Ishikawa (cell line): ENCODE results near the gene EFHD2.

Experiments used
- CEBPB ChIP-seq: IDR thresholded peaks from 2 replicates; pipeline ENCODE4 v1.6.1; 2012
- CREB1 ChIP-seq: IDR thresholded peaks from 2 replicates; pipeline ENCODE4 v1.6.1; 2012; ENCODE audit warnings: low read depth
- EGR1 ChIP-seq: IDR thresholded peaks from 2 replicates; pipeline ENCODE4 v1.6.1; 2012
- EP300 ChIP-seq: IDR thresholded peaks from 2 replicates; pipeline ENCODE4 v1.6.1; 2012; ENCODE audit warnings: borderline replicate concordance
- NFIC ChIP-seq: IDR thresholded peaks from 2 replicates; pipeline ENCODE4 v1.6.1; 2012
- RAD21 ChIP-seq: IDR thresholded peaks from 2 replicates; pipeline ENCODE4 v1.6.1; 2012; ENCODE audit warnings: low read depth
- TEAD4 ChIP-seq: IDR thresholded peaks from 2 replicates; pipeline ENCODE4 v1.6.1; 2012
- YY1 ChIP-seq: IDR thresholded peaks from 2 replicates; pipeline ENCODE4 v1.6.1; 2012; ENCODE audit warnings: low read depth
- TF ChIP-seq, protein P1 (sequence below): IDR thresholded peaks from 2 replicates; pipeline ENCODE4 v1.6.1; 2012
- TF ChIP-seq, protein P2 (sequence below): IDR thresholded peaks from 2 replicates; pipeline ENCODE4 v1.6.1; 2012; ENCODE audit warnings: low read depth, mild to moderate bottlenecking
- TF ChIP-seq, protein P3 (sequence below): IDR thresholded peaks from 2 replicates; pipeline ENCODE4 v1.6.1; 2012

DNA sequence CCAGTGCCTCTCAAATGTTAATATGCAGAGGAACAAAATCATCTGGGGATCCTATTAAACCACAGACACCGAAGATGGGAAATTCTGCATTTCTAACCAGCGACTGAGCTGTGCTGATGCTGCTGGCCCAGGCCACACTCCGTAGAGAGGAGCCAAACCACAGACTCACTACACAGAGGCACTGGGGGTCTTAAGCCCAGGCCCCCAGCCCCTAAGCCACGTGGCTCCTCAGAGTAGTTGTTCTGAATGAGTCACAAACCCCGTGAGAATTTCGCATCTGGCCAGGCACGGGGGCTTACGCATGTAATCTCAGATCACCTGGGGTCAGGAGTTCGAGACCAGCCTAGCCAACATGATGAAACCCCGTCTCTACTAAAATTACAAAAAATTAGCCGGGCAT lies 44.0 kb downstream of the EFHD2 start:
- TF ChIP-seq RAD21 = no peak
- TF ChIP-seq YY1 = no peak
- TF ChIP-seq EP300 = no peak
- TF ChIP-seq, protein P1, sequence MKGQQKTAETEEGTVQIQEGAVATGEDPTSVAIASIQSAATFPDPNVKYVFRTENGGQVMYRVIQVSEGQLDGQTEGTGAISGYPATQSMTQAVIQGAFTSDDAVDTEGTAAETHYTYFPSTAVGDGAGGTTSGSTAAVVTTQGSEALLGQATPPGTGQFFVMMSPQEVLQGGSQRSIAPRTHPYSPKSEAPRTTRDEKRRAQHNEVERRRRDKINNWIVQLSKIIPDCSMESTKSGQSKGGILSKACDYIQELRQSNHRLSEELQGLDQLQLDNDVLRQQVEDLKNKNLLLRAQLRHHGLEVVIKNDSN = no peak
- no peak for TF ChIP-seq CREB1
- TF ChIP-seq EGR1 = no peak
- TF ChIP-seq TEAD4 = no peak
- TF ChIP-seq, protein P2, sequence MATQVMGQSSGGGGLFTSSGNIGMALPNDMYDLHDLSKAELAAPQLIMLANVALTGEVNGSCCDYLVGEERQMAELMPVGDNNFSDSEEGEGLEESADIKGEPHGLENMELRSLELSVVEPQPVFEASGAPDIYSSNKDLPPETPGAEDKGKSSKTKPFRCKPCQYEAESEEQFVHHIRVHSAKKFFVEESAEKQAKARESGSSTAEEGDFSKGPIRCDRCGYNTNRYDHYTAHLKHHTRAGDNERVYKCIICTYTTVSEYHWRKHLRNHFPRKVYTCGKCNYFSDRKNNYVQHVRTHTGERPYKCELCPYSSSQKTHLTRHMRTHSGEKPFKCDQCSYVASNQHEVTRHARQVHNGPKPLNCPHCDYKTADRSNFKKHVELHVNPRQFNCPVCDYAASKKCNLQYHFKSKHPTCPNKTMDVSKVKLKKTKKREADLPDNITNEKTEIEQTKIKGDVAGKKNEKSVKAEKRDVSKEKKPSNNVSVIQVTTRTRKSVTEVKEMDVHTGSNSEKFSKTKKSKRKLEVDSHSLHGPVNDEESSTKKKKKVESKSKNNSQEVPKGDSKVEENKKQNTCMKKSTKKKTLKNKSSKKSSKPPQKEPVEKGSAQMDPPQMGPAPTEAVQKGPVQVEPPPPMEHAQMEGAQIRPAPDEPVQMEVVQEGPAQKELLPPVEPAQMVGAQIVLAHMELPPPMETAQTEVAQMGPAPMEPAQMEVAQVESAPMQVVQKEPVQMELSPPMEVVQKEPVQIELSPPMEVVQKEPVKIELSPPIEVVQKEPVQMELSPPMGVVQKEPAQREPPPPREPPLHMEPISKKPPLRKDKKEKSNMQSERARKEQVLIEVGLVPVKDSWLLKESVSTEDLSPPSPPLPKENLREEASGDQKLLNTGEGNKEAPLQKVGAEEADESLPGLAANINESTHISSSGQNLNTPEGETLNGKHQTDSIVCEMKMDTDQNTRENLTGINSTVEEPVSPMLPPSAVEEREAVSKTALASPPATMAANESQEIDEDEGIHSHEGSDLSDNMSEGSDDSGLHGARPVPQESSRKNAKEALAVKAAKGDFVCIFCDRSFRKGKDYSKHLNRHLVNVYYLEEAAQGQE = no peak
- no peak for TF ChIP-seq CEBPB
- TF ChIP-seq, protein P3, sequence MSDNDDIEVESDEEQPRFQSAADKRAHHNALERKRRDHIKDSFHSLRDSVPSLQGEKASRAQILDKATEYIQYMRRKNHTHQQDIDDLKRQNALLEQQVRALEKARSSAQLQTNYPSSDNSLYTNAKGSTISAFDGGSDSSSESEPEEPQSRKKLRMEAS = no peak
- TF ChIP-seq NFIC = no peak
